Progenitor cell of endocrine pancreas (in vitro differentiated cells): ENCODE results near the gene BCO1. TPM values are rescaled to one million over a fixed set of nuclear protein-coding genes. Genes with fewer than 3 reads are reported as not detected.

Experiments
- DNase-seq: peaks from one replicate; pipeline ENCODE4 v3.0.0; 2021; ENCODE audit warnings: low spot score; ENCODE audit not compliant: unreplicated experiment
- H3K27ac Mint-ChIP-seq: 2 replicates; pipeline ENCODE4 v1.8.0; 2021; ENCODE audit warnings: mild to moderate bottlenecking, moderate library complexity, mixed read lengths
- H3K27me3 Mint-ChIP-seq: 2 replicates; pipeline ENCODE4 v1.8.0; 2021; ENCODE audit warnings: mixed read lengths
- H3K36me3 Mint-ChIP-seq: 2 replicates; pipeline ENCODE4 v1.8.0; 2022; ENCODE audit warnings: mixed read lengths; ENCODE audit not compliant: insufficient read depth
- H3K4me1 Mint-ChIP-seq: 2 replicates; pipeline ENCODE4 v1.8.0; 2021; ENCODE audit warnings: low read depth, mixed read lengths
- H3K4me3 Mint-ChIP-seq: 2 replicates; pipeline ENCODE4 v1.8.0; 2021; ENCODE audit warnings: low read depth, mild to moderate bottlenecking, moderate library complexity, mixed read lengths
- H3K9me3 Mint-ChIP-seq: 2 replicates; pipeline ENCODE4 v1.8.0; 2021; ENCODE audit warnings: low read depth, mixed read lengths
- CTCF ChIP-seq: fragments of 200-600 bp; sonication (generic); IDR thresholded peaks from one replicate; pipeline ENCODE4 v1.5.0; 2021; ENCODE audit warnings: antibody characterized with exemption, mild to moderate bottlenecking; ENCODE audit not compliant: unreplicated experiment
- total RNA-seq: library from RNA; stranded (reverse); gene quantifications from 2 replicates; pipeline ENCODE4 v1.2.1, GENCODE V29; 2021

The BCO1 gene
- total RNA-seq, 1 donor from 2014 or later: 3.3 TPM

GRCh38 chr16:81279392-81279791 lies 40.9 kb downstream of the BCO1 start:
- peaks cover 6% of the 10 kb centered on the region for H3K4me1 Mint-ChIP-seq
- H3K36me3 Mint-ChIP-seq: no peaks in the 10 kb centered on the region
- H3K27ac Mint-ChIP-seq: no peak overlapping the region
- H3K27me3 Mint-ChIP-seq: no peaks in the 10 kb centered on the region
- no peak overlapping the region for H3K4me3 Mint-ChIP-seq
- no peak for TF ChIP-seq CTCF
- DNase-seq: no peak
- no peaks in the 10 kb centered on the region for H3K9me3 Mint-ChIP-seq

GRCh38 chr16:81280393-81280792 lies 41.9 kb downstream of the BCO1 start:
- H3K27me3 Mint-ChIP-seq: no peaks in the 10 kb centered on the region
- no peak overlapping the region for H3K4me3 Mint-ChIP-seq
- no peak for DNase-seq
- no peaks in the 10 kb centered on the region for H3K9me3 Mint-ChIP-seq
- no peak for TF ChIP-seq CTCF
- H3K36me3 Mint-ChIP-seq: no peaks in the 10 kb centered on the region
- H3K4me1 Mint-ChIP-seq: peaks cover 6% of the 10 kb centered on the region
- no peak overlapping the region for H3K27ac Mint-ChIP-seq

GRCh38 chr16:81283044-81283443 lies 44.6 kb downstream of the BCO1 start:
- Mint-ChIP-seq H3K4me3 (no peak overlapping the region), H3K36me3 (no peaks in the 10 kb centered on the region), H3K27me3 (no peaks in the 10 kb centered on the region), H3K27ac (no peak overlapping the region), H3K9me3 (no peaks in the 10 kb centered on the region), H3K4me1 (no peaks in the 10 kb centered on the region)
- TF ChIP-seq CTCF: no peak
- no peak for DNase-seq

- DNase-seq: no peak
- H3K27me3 Mint-ChIP-seq: no peaks in the 10 kb centered on the region
- no peaks in the 10 kb centered on the region for H3K4me1 Mint-ChIP-seq
- H3K36me3 Mint-ChIP-seq: no peaks in the 10 kb centered on the region
- no peak overlapping the region for H3K27ac Mint-ChIP-seq
- no peak for TF ChIP-seq CTCF
- no peaks in the 10 kb centered on the region for H3K9me3 Mint-ChIP-seq
- H3K4me3 Mint-ChIP-seq: no peak overlapping the region
Measured at GRCh38 chr16:81284995-81285600, 46.6 kb downstream of the BCO1 start.

GRCh38 chr16:81286190-81286589 lies 47.7 kb downstream of the BCO1 start:
- H3K4me1 Mint-ChIP-seq: no peaks in the 10 kb centered on the region
- H3K27ac Mint-ChIP-seq: no peak overlapping the region
- H3K4me3 Mint-ChIP-seq: no peak overlapping the region
- TF ChIP-seq CTCF: no peak
- no peaks in the 10 kb centered on the region for H3K36me3 Mint-ChIP-seq
- no peaks in the 10 kb centered on the region for H3K9me3 Mint-ChIP-seq
- DNase-seq: no peak
- H3K27me3 Mint-ChIP-seq: no peaks in the 10 kb centered on the region
